HepG2 (cell line): ENCODE results near the gene PDLIM5. TPM values are rescaled to one million over a fixed set of nuclear protein-coding genes. Genes with fewer than 3 reads are reported as not detected.

Source experiments
- ATF1 ChIP-seq: IDR thresholded peaks from 2 replicates; pipeline ENCODE4 v1.6.1; 2016; ENCODE audit warnings: mild to moderate bottlenecking, control low read depth
- CEBPG ChIP-seq: IDR thresholded peaks from 2 replicates; pipeline ENCODE4 v1.6.1; 2016
- CHCHD3 ChIP-seq: sonication (generic); formaldehyde crosslinking; IDR thresholded peaks from 2 replicates; pipeline ENCODE4 v1.8.0; 2022; ENCODE audit warnings: mild to moderate bottlenecking, missing genetic modification reagents, moderate library complexity
- CREB1 ChIP-seq, 2 experiments: fragments of 450-650 bp in 1 of 2; IDR thresholded peaks; 2 replicates each; pipeline ENCODE4 v1.6.1; 2016 to 2017; ENCODE audit warnings: control low read depth in 1 of 2, mild to moderate bottlenecking in 1 of 2, missing compliant biosample characterization in 1 of 2, missing genetic modification characterization in 1 of 2
- ETS1 ChIP-seq: sonication (generic); formaldehyde crosslinking; IDR thresholded peaks from 2 replicates; pipeline ENCODE4 v1.4.0; 2020; ENCODE audit warnings: missing genetic modification reagents
- GLI4 ChIP-seq: sonication (generic); formaldehyde crosslinking; IDR thresholded peaks from 2 replicates; pipeline ENCODE4 v1.5.1; 2020; ENCODE audit warnings: missing genetic modification reagents, mild to moderate bottlenecking, moderate library complexity, borderline replicate concordance
- GTF2F1 ChIP-seq: fragments of 150-350 bp; IDR thresholded peaks from 2 replicates; pipeline ENCODE4 v1.6.1; 2014; ENCODE audit warnings: low read length
- HNRNPL ChIP-seq: fragments of 200-400 bp; formaldehyde crosslinking; IDR thresholded peaks from 2 replicates; pipeline ENCODE4 v1.6.1; 2017; ENCODE audit warnings: mild to moderate bottlenecking, low read depth, low read length
- MAX ChIP-seq: IDR thresholded peaks from 2 replicates; pipeline ENCODE4 v1.6.1; 2012; ENCODE audit warnings: inconsistent platforms
- MTA3 ChIP-seq: sonication (generic); formaldehyde crosslinking; IDR thresholded peaks from 2 replicates; pipeline ENCODE4 v1.4.0; 2020; ENCODE audit warnings: missing genetic modification reagents
- NONO ChIP-seq, 2 experiments: fragments of 450-650 bp in 1 of 2; sonication (generic) in 1 of 2; formaldehyde crosslinking in 1 of 2; IDR thresholded peaks in 1 of 2; conservative IDR thresholded peaks in 1 of 2; 2 replicates each; pipeline versions ENCODE4 v1.6.1 to v1.8.0; 2017 to 2022; ENCODE audit warnings: mild to moderate bottlenecking in 1 of 2, missing genetic modification reagents in 1 of 2, moderate library complexity in 1 of 2
- PRPF4 ChIP-seq: fragments of 200-400 bp; formaldehyde crosslinking; IDR thresholded peaks from 2 replicates; pipeline ENCODE4 v1.6.1; 2016; ENCODE audit warnings: low read length, low read depth; ENCODE audit not compliant: poor library complexity, severe bottlenecking
- RFX3 ChIP-seq: IDR thresholded peaks from 2 replicates; pipeline ENCODE4 v1.6.1; 2016; ENCODE audit warnings: missing biosample characterization, missing genetic modification reagents
- RNF219 ChIP-seq: sonication (generic); formaldehyde crosslinking; IDR thresholded peaks from 2 replicates; pipeline ENCODE4 v1.5.0; 2020; ENCODE audit warnings: mild to moderate bottlenecking, missing genetic modification reagents
- TAF15 ChIP-seq: fragments of 200-400 bp; formaldehyde crosslinking; IDR thresholded peaks from one replicate; pipeline ENCODE4 v1.6.1; 2018; ENCODE audit warnings: mild to moderate bottlenecking, low read depth, low read length; ENCODE audit not compliant: poor library complexity, severe bottlenecking
- TGIF2 ChIP-seq: IDR thresholded peaks from 2 replicates; pipeline ENCODE4 v1.6.1; 2016; ENCODE audit warnings: control low read depth, missing compliant biosample characterization
- TOE1 ChIP-seq: sonication (generic); formaldehyde crosslinking; IDR thresholded peaks from 2 replicates; pipeline ENCODE4 v1.4.0; 2020; ENCODE audit warnings: mild to moderate bottlenecking, missing genetic modification reagents
- U2AF2 ChIP-seq: fragments of 200-400 bp; formaldehyde crosslinking; IDR thresholded peaks from 2 replicates; pipeline ENCODE4 v1.6.1; 2017; ENCODE audit warnings: low read depth, mild to moderate bottlenecking, low read length
- ZBTB21 ChIP-seq: sonication (generic); formaldehyde crosslinking; IDR thresholded peaks from 2 replicates; pipeline ENCODE4 v1.4.0; 2020; ENCODE audit warnings: missing genetic modification reagents
- ZBTB26 ChIP-seq: IDR thresholded peaks from 2 replicates; pipeline ENCODE4 v1.6.1; 2016; ENCODE audit warnings: missing compliant biosample characterization, missing genetic modification reagents, borderline replicate concordance
- ZBTB8A ChIP-seq: sonication (generic); formaldehyde crosslinking; IDR thresholded peaks from 2 replicates; pipeline ENCODE4 v1.4.0; 2020; ENCODE audit warnings: mild to moderate bottlenecking, low read depth, missing genetic modification reagents, borderline replicate concordance
- ZNF281 ChIP-seq: sonication (generic); formaldehyde crosslinking; IDR thresholded peaks from 2 replicates; pipeline ENCODE4 v1.4.0; 2020; ENCODE audit warnings: missing genetic modification reagents, borderline replicate concordance
- ZNF331 ChIP-seq: sonication (generic); formaldehyde crosslinking; IDR thresholded peaks from 2 replicates; pipeline ENCODE4 v1.4.0; 2020; ENCODE audit warnings: missing genetic modification reagents
- ZSCAN29 ChIP-seq: sonication (generic); formaldehyde crosslinking; conservative IDR thresholded peaks from 2 replicates; pipeline ENCODE4 v1.4.0; 2020; ENCODE audit warnings: mild to moderate bottlenecking, missing genetic modification reagents
- polyA plus RNA-seq, 8 experiments: library from polyadenylated mRNA; depleted of rRNA in 3 of 8; stranded (reverse) in 7 of 8; unstranded in 1 of 8; fragments of >200 nt; fragmentation: Illumina TruSeq in 4 of 8; extraction: Trizol in 4 of 8; gene quantifications; 2 replicates each; pipeline versions ENCODE4 v1.2.1 to v1.2.3, GENCODE V29; 2011 to 2016; ENCODE audit warnings: low read depth in 4 of 8, missing spikeins in 1 of 8, mixed read lengths in 1 of 8; ENCODE audit not compliant: insufficient read depth in 1 of 8
- total RNA-seq, 5 experiments: library from RNA; depleted of rRNA; stranded (reverse); fragments of >200 nt; fragmentation: Illumina TruSeq; extraction: Trizol; gene quantifications; 2 replicates each; pipeline ENCODE4 v1.2.3, GENCODE V29; 2016; ENCODE audit warnings: low read depth in 1 of 5

The PDLIM5 gene
- total and polyA plus RNA-seq, 2 of the 13 experiments (the other 11 are each of a cell fraction or from before 2014, with no cell fraction given): 52.8 to 119 TPM

GRCh38 chr4:94410678-94411206 is 41.0 kb upstream of the PDLIM5 start (continued):
- TF ChIP-seq ETS1 (CRISPR knock-in tag) (no peak), ZNF281 (CRISPR knock-in tag) (peak; percentile 8; the same call in 1 of the 2 replicates), CHCHD3 (no peak), ZBTB21 (CRISPR knock-in tag) (no peak), GLI4 (no peak), GTF2F1 (no peak), RFX3 (CRISPR knock-in tag) (peak; percentile 29; the same call in 1 of the 2 replicates), RNF219 (CRISPR knock-in tag) (no peak), ZBTB26 (CRISPR knock-in tag) (no peak), PRPF4 (no peak), MAX (peak; percentile 65), HNRNPL (no peak), MTA3 (CRISPR knock-in tag) (no peak), ZBTB8A (CRISPR knock-in tag) (no peak), NONO (IDR thresholded peaks at IDR 0.05) (no peak), NONO (CRISPR knock-in tag; conservative IDR thresholded peaks at IDR 0.05) (no peak), U2AF2 (no peak), ZNF331 (peak; percentile 39), CEBPG (CRISPR knock-in tag) (peak; percentile 86), TAF15 (no peak), TOE1 (CRISPR knock-in tag) (no peak), TGIF2 (CRISPR knock-in tag) (no peak), ZSCAN29 (CRISPR knock-in tag) (no peak), ATF1 (no peak), CREB1 (IDR thresholded peaks at IDR 0.05) (no peak), CREB1 (CRISPR knock-in tag; IDR thresholded peaks at IDR 0.05) (no peak)
